ENCODE results near the gene SLC38A4.

The SLC38A4 gene

DNA sequence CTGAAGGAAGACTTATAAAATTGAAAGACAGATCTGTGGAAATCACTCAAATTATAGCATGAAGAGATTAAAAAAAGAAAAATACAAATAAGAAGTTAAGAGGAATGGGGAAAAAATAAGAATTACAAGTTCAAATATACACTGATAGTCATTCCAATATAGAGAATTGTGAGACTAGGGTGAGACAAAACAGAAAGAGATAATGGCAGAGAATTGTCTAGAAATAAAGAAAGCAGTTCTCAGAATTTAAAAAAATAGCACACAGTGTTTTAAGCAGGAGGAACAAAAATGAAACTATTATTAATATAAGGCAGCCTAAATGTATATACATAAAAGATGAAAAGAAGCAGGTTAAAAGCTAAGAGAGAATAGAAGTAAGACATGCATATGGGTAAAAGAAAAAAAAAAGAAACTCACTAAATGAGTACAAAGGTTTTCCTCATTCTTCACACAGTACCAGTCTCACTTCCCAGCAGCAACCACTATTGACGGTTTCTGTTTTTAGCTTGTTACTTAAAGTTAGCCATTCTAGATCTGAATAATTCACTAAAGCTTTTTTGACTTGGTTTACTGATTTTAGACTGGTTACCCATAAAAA is 31.1 kb downstream of the SLC38A4 start:
- H3K9ac ChIP-seq (ENCODE audit: low read length) = no peak overlapping the region
- no peaks in the 10 kb centered on the region for H3K27me3 ChIP-seq (ENCODE audit: control insufficient read depth, insufficient read depth, low read length)
- no peaks in the 10 kb centered on the region for H3K36me3 ChIP-seq (ENCODE audit: control insufficient read depth, insufficient read depth, low read length)
- H3K4me1 ChIP-seq (ENCODE audit: control insufficient read depth, insufficient read depth, low read length) = 0 out of 2 replicates have a peak, but pooled peaks cover 6% of the 10 kb centered on the region
- H3K9me3 ChIP-seq (ENCODE audit: control insufficient read depth, insufficient read depth, low read depth, low read length) = no peaks in the 10 kb centered on the region
- H3K4me3 ChIP-seq (ENCODE audit: low read depth, low read length) = no peak overlapping the region
- no peak overlapping the region for H3K27ac ChIP-seq (ENCODE audit: low read depth, low read length)

GRCh38 chr12:46792925-46793324 is 32.9 kb downstream of the SLC38A4 start:
- Histone ChIP-seq H3K9ac (ENCODE audit: low read length) (no peak overlapping the region), H3K36me3 (ENCODE audit: control insufficient read depth, insufficient read depth, low read length) (no peaks in the 10 kb centered on the region), H3K9me3 (ENCODE audit: control insufficient read depth, insufficient read depth, low read depth, low read length) (no peaks in the 10 kb centered on the region), H3K27me3 (ENCODE audit: control insufficient read depth, insufficient read depth, low read length) (no peaks in the 10 kb centered on the region), H3K4me1 (ENCODE audit: control insufficient read depth, insufficient read depth, low read length) (0 out of 2 replicates have a peak, but pooled peaks cover 6% of the 10 kb centered on the region), H3K4me3 (ENCODE audit: low read depth, low read length) (no peak overlapping the region), H3K27ac (ENCODE audit: low read depth, low read length) (no peak overlapping the region)

GRCh38 chr12:46790066-46790465 is 35.7 kb downstream of the SLC38A4 start:
- no peak overlapping the region for H3K4me3 ChIP-seq (ENCODE audit: low read depth, low read length)
- no peaks in the 10 kb centered on the region for H3K9me3 ChIP-seq (ENCODE audit: control insufficient read depth, insufficient read depth, low read depth, low read length)
- no peaks in the 10 kb centered on the region for H3K36me3 ChIP-seq (ENCODE audit: control insufficient read depth, insufficient read depth, low read length)
- no peak overlapping the region for H3K27ac ChIP-seq (ENCODE audit: low read depth, low read length)
- H3K27me3 ChIP-seq (ENCODE audit: control insufficient read depth, insufficient read depth, low read length) = no peaks in the 10 kb centered on the region
- H3K4me1 ChIP-seq (ENCODE audit: control insufficient read depth, insufficient read depth, low read length) = 0 out of 2 replicates have a peak, but pooled peaks cover 6% of the 10 kb centered on the region
- H3K9ac ChIP-seq (ENCODE audit: low read length) = no peak overlapping the region

DNA sequence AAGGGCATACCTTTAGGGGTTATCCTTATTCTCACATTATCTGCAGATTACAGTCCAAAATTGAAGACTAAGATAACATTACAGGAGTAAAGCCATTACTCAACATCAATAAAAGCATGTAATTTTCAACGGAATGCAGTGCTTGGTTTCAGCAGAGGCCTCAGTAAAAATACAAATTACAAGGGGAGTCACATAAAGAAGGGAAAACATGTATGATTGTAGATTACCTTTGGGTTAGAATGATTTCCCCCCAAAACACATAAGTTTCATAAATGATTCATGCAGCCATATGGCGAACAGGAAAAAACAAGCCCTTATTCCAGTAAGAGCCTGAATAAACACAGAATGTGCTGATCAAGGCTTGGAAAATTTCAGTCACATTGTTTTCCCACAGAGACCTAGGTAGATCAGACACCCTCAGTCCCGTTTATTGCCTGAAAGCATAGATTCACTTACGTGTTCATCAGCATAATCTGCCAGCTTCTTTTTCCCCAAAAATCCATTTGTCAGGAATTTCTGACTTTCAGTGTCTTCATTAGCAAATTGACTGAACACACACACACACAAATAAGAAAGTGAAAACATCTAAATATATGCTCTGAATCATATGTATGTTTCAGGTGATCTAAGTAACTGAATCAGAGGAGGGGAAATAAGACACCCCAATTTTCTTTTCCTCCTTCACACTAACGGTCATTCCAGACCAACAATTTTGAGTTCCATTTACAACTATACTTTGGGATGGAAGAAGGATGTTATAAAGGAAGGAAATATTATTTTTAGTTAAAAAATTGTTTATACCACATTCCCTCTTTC is 37.5 kb downstream of the SLC38A4 start:
- Histone ChIP-seq H3K27ac (ENCODE audit: low read depth, low read length) (no peak overlapping the region), H3K27me3 (ENCODE audit: control insufficient read depth, insufficient read depth, low read length) (no peaks in the 10 kb centered on the region), H3K9ac (ENCODE audit: low read length) (no peak overlapping the region), H3K9me3 (ENCODE audit: control insufficient read depth, insufficient read depth, low read depth, low read length) (no peaks in the 10 kb centered on the region), H3K36me3 (ENCODE audit: control insufficient read depth, insufficient read depth, low read length) (no peaks in the 10 kb centered on the region), H3K4me3 (ENCODE audit: low read depth, low read length) (no peak overlapping the region), H3K4me1 (ENCODE audit: control insufficient read depth, insufficient read depth, low read length) (0 out of 2 replicates have a peak, but pooled peaks cover 6% of the 10 kb centered on the region)

GRCh38 chr12:46787496-46788055 is 38.2 kb downstream of the SLC38A4 start:
- H3K4me3 ChIP-seq (ENCODE audit: low read depth, low read length) = no peak overlapping the region
- H3K27me3 ChIP-seq (ENCODE audit: control insufficient read depth, insufficient read depth, low read length) = no peaks in the 10 kb centered on the region
- H3K9ac ChIP-seq (ENCODE audit: low read length) = no peak overlapping the region
- 0 out of 2 replicates have a peak, but pooled peaks cover 6% of the 10 kb centered on the region for H3K4me1 ChIP-seq (ENCODE audit: control insufficient read depth, insufficient read depth, low read length)
- no peaks in the 10 kb centered on the region for H3K9me3 ChIP-seq (ENCODE audit: control insufficient read depth, insufficient read depth, low read depth, low read length)
- H3K36me3 ChIP-seq (ENCODE audit: control insufficient read depth, insufficient read depth, low read length) = no peaks in the 10 kb centered on the region
- no peak overlapping the region for H3K27ac ChIP-seq (ENCODE audit: low read depth, low read length)

GRCh38 chr12:46786774-46787173 is 39.0 kb downstream of the SLC38A4 start:
- no peak overlapping the region for H3K27ac ChIP-seq (ENCODE audit: low read depth, low read length)

GRCh38 chr12:46785382-46785781 is 40.4 kb downstream of the SLC38A4 start:
- H3K4me1 ChIP-seq (ENCODE audit: control insufficient read depth, insufficient read depth, low read length) = no peaks in the 10 kb centered on the region
- no peak overlapping the region for H3K27ac ChIP-seq (ENCODE audit: low read depth, low read length)
- H3K27me3 ChIP-seq (ENCODE audit: control insufficient read depth, insufficient read depth, low read length) = no peaks in the 10 kb centered on the region
- H3K9me3 ChIP-seq (ENCODE audit: control insufficient read depth, insufficient read depth, low read depth, low read length) = no peaks in the 10 kb centered on the region
- H3K9ac ChIP-seq (ENCODE audit: low read length) = no peak overlapping the region
- H3K4me3 ChIP-seq (ENCODE audit: low read depth, low read length) = no peak overlapping the region
- H3K36me3 ChIP-seq (ENCODE audit: control insufficient read depth, insufficient read depth, low read length) = no peaks in the 10 kb centered on the region

More at GRCh38 chr12:46786774-46787173, 39.0 kb downstream of the SLC38A4 start:
- H3K4me1 ChIP-seq (ENCODE audit: control insufficient read depth, insufficient read depth, low read length) = 0 out of 2 replicates have a peak, but pooled peaks cover under 1% of the 10 kb centered on the region
- no peak overlapping the region for H3K4me3 ChIP-seq (ENCODE audit: low read depth, low read length)
- H3K9me3 ChIP-seq (ENCODE audit: control insufficient read depth, insufficient read depth, low read depth, low read length) = no peaks in the 10 kb centered on the region
- no peak overlapping the region for H3K9ac ChIP-seq (ENCODE audit: low read length)
- H3K36me3 ChIP-seq (ENCODE audit: control insufficient read depth, insufficient read depth, low read length) = no peaks in the 10 kb centered on the region
- H3K27me3 ChIP-seq (ENCODE audit: control insufficient read depth, insufficient read depth, low read length) = no peaks in the 10 kb centered on the region

GRCh38 chr12:46783871-46784270 is 41.9 kb downstream of the SLC38A4 start:
- Histone ChIP-seq H3K4me1 (ENCODE audit: control insufficient read depth, insufficient read depth, low read length) (no peaks in the 10 kb centered on the region), H3K27me3 (ENCODE audit: control insufficient read depth, insufficient read depth, low read length) (no peaks in the 10 kb centered on the region), H3K36me3 (ENCODE audit: control insufficient read depth, insufficient read depth, low read length) (no peaks in the 10 kb centered on the region), H3K4me3 (ENCODE audit: low read depth, low read length) (no peak overlapping the region), H3K9ac (ENCODE audit: low read length) (no peak overlapping the region), H3K27ac (ENCODE audit: low read depth, low read length) (no peak overlapping the region), H3K9me3 (ENCODE audit: control insufficient read depth, insufficient read depth, low read depth, low read length) (no peaks in the 10 kb centered on the region)

DNA sequence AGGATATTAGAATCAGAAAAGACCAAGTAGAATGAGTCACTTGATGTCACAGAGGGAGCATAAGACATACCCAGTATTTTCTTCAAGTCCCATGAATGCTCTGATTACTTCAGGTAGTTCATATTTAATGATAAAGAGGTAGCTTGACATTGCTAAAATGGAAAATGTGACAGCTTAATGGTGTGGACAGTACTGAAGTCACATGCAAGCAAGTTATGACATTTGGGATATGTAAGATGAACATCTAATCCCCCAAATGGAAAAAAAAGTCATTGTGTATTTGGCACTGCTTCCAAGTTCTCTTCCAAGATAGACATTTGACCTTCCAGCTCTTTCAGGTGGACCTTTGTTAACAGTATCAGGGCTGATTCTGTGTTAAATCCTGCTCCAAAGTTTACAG is 45.9 kb downstream of the SLC38A4 start:
- Histone ChIP-seq H3K27me3 (ENCODE audit: control insufficient read depth, insufficient read depth, low read length) (no peaks in the 10 kb centered on the region), H3K4me1 (ENCODE audit: control insufficient read depth, insufficient read depth, low read length) (no peaks in the 10 kb centered on the region)

DNA sequence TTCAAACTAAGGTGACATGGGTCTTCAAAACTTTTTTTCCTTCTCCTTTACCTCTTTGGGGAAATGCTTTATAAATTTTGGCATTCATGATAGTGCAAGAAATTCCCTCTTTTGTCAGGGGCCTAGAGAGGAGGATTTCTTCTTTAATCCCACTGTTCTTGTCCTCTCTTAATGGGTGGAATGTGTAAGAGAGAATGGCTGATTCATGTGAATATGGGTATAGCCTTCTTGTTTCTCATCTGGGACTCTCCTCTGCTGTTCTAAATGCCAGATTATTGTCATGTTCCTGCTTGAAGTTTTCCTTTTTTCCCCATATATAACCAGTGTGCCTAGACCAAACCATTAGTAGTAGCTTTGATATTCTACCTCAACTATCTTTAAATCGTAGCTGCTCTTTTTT is 46.7 kb downstream of the SLC38A4 start:
- Histone ChIP-seq H3K9ac (ENCODE audit: low read length) (no peak overlapping the region), H3K9me3 (ENCODE audit: control insufficient read depth, insufficient read depth, low read depth, low read length) (no peaks in the 10 kb centered on the region), H3K27ac (ENCODE audit: low read depth, low read length) (no peak overlapping the region), H3K27me3 (ENCODE audit: control insufficient read depth, insufficient read depth, low read length) (no peaks in the 10 kb centered on the region), H3K36me3 (ENCODE audit: control insufficient read depth, insufficient read depth, low read length) (no peaks in the 10 kb centered on the region), H3K4me1 (ENCODE audit: control insufficient read depth, insufficient read depth, low read length) (no peaks in the 10 kb centered on the region), H3K4me3 (ENCODE audit: low read depth, low read length) (no peak overlapping the region)

More for the DNA sequence above, 45.9 kb downstream of the SLC38A4 start:
- no peaks in the 10 kb centered on the region for H3K36me3 ChIP-seq (ENCODE audit: control insufficient read depth, insufficient read depth, low read length)
- H3K27ac ChIP-seq (ENCODE audit: low read depth, low read length) = no peak overlapping the region
- no peak overlapping the region for H3K9ac ChIP-seq (ENCODE audit: low read length)
- H3K9me3 ChIP-seq (ENCODE audit: control insufficient read depth, insufficient read depth, low read depth, low read length) = no peaks in the 10 kb centered on the region
- no peak overlapping the region for H3K4me3 ChIP-seq (ENCODE audit: low read depth, low read length)

DNA sequence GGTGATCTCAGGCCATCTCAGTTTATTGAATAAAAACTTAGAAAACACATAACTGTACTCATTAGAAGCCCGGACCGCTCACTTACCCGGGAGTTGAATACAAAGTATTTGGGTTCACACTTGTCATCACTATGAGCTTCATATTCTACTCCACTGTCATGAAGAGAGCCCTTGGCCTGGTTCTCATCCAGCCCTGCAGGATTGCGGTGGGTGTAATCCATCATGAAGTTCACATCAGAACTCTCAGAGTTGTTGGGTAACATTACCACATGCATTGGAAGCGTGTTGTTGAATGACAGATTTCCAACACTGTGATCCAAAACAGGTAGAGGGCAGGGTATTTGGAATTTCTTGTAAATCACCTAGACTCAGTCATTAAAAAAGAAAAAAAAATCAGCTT is 47.4 kb downstream of the SLC38A4 start:
- H3K9ac ChIP-seq (ENCODE audit: low read length) = no peak overlapping the region
- no peaks in the 10 kb centered on the region for H3K27me3 ChIP-seq (ENCODE audit: control insufficient read depth, insufficient read depth, low read length)
- H3K9me3 ChIP-seq (ENCODE audit: control insufficient read depth, insufficient read depth, low read depth, low read length) = no peaks in the 10 kb centered on the region
- no peaks in the 10 kb centered on the region for H3K4me1 ChIP-seq (ENCODE audit: control insufficient read depth, insufficient read depth, low read length)
- no peak overlapping the region for H3K4me3 ChIP-seq (ENCODE audit: low read depth, low read length)
- H3K27ac ChIP-seq (ENCODE audit: low read depth, low read length) = no peak overlapping the region
- H3K36me3 ChIP-seq (ENCODE audit: control insufficient read depth, insufficient read depth, low read length) = no peaks in the 10 kb centered on the region
